Hepatocyte (in vitro differentiated cells): ENCODE measurements around the gene SH2D3C. TPM values are rescaled to one million over a fixed set of nuclear protein-coding genes. Genes with fewer than 3 reads are reported as not detected.

Source experiments
- DNase-seq: peaks from one replicate; pipeline ENCODE4 v3.0.0-alpha.2; 2016; ENCODE audit warnings: low spot score
- H2AFZ ChIP-seq: fragments of 200-600 bp; sonication (generic); 2 replicates; pipeline ENCODE4 v1.6.0; 2016; ENCODE audit warnings: antibody characterized with exemption, mild to moderate bottlenecking
- H3K27ac ChIP-seq: fragments of 200-600 bp; sonication (generic); 2 replicates; pipeline ENCODE4 v1.5.1; 2016; ENCODE audit warnings: mild to moderate bottlenecking
- H3K27me3 ChIP-seq: fragments of 200-600 bp; sonication (generic); 2 replicates; pipeline ENCODE4 v1.6.1; 2016
- H3K36me3 ChIP-seq: fragments of 200-600 bp; sonication (generic); replicated peaks from 2 replicates; pipeline ENCODE4 v1.5.1; 2016; ENCODE audit warnings: low read depth; ENCODE audit not compliant: insufficient read depth
- H3K4me1 ChIP-seq: fragments of 200-600 bp; sonication (generic); 2 replicates; pipeline ENCODE4 v1.5.1; 2016; ENCODE audit warnings: mild to moderate bottlenecking, moderate library complexity; ENCODE audit not compliant: insufficient read depth
- H3K4me2 ChIP-seq: fragments of 200-600 bp; sonication (generic); 2 replicates; pipeline ENCODE4 v1.6.0; 2016
- H3K4me3 ChIP-seq: fragments of 200-600 bp; sonication (generic); 2 replicates; pipeline ENCODE4 v1.5.1; 2016; ENCODE audit warnings: mild to moderate bottlenecking
- H3K79me2 ChIP-seq: fragments of 200-600 bp; sonication (generic); 2 replicates; pipeline ENCODE4 v1.6.0; 2017; ENCODE audit warnings: mild to moderate bottlenecking
- H3K9me2 ChIP-seq: fragments of 200-600 bp; sonication (generic); replicated peaks from 2 replicates; pipeline ENCODE4 v1.6.0; 2017; ENCODE audit warnings: mild to moderate bottlenecking; ENCODE audit not compliant: insufficient read depth
- H3K9me3 ChIP-seq: fragments of 200-600 bp; sonication (generic); 2 replicates; pipeline ENCODE4 v1.5.1; 2016; ENCODE audit warnings: low read depth, mild to moderate bottlenecking
- H4K20me1 ChIP-seq: fragments of 200-600 bp; sonication (generic); 2 replicates; pipeline ENCODE4 v1.6.0; 2016; ENCODE audit warnings: mild to moderate bottlenecking; ENCODE audit not compliant: insufficient read depth, poor library complexity, severe bottlenecking
- EZH2 ChIP-seq: fragments of 200-600 bp; sonication (generic); IDR thresholded peaks from 2 replicates; pipeline ENCODE4 v1.6.1; 2016; ENCODE audit warnings: antibody characterized with exemption, mild to moderate bottlenecking, borderline replicate concordance
- EZH2phosphoT487 ChIP-seq: fragments of 200-600 bp; sonication (generic); IDR thresholded peaks from one replicate; pipeline ENCODE4 v1.6.1; 2018; ENCODE audit warnings: antibody characterized with exemption, mild to moderate bottlenecking, low read depth, moderate library complexity; ENCODE audit not compliant: unreplicated experiment, severe bottlenecking
- WGBS: methylation state at CpG from one replicate; pipeline ENCODE4 v1.1.6; 2016; ENCODE audit warnings: low lambda C conversion rate; ENCODE audit errors: missing lambda C conversion rate; 5-methylcytosine and 5-hydroxymethylcytosine counted together
- polyA plus RNA-seq: library from polyadenylated mRNA; unstranded; fragments of >200 nt; fragmentation: Nextera tagmentation; extraction: Ambion mirVana; gene quantifications from 2 replicates; pipeline ENCODE4 v1.2.1, GENCODE V29; 2016
- total RNA-seq: library from RNA; depleted of rRNA; stranded (reverse); fragments of >200 nt; gene quantifications from 2 replicates; pipeline ENCODE4 v1.2.3, GENCODE V29; 2014
- TF ChIP-seq, protein P1 (sequence below): fragments of 200-600 bp; sonication (generic); IDR thresholded peaks from 2 replicates; pipeline ENCODE4 v1.5.1; 2016; ENCODE audit warnings: antibody characterized with exemption, mild to moderate bottlenecking; ENCODE audit not compliant: poor library complexity

The SH2D3C gene
- total and polyA plus RNA-seq, 2 experiments from 2014 or later, result 0.23 to 0.89 TPM

DNA sequence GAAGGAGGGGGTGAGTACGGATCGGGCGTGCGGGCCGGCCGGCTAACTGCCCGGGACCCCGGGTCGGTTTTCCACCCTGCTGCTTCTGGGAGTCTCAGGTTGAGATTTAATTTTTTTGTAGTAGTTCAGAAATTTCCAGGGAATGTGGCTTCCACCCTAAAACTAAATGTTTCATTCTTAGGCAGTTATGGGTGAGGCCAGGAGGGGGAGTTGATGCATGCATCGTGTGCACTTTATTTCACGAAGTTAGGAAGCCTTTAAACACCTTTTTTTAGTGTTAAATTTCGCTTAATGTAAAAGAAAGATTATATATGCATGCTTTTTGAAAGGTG is 8.3 kb upstream of the SH2D3C start:
- Histone ChIP-seq H3K79me2 (peaks cover 45% of the 10 kb centered on the region), H4K20me1 (peaks cover 50% of the 10 kb centered on the region), H3K4me3 (peak overlapping the region; percentile 100), H3K27ac (peak overlapping the region; percentile 100), H3K9me3 (no peaks in the 10 kb centered on the region), H3K9me2 (no peaks in the 10 kb centered on the region), H2AFZ (no peak overlapping the region), H3K27me3 (no peaks in the 10 kb centered on the region), H3K36me3 (peaks cover 3% of the 10 kb centered on the region), H3K4me2 (peak overlapping the region; percentile 87), H3K4me1 (peaks cover 8% of the 10 kb centered on the region)
- 3% methylated on average over 12 of the region's 12 CpGs for WGBS
- no peak for TF ChIP-seq EZH2
- TF ChIP-seq EZH2phosphoT487, result no peak
- TF ChIP-seq, protein P1, sequence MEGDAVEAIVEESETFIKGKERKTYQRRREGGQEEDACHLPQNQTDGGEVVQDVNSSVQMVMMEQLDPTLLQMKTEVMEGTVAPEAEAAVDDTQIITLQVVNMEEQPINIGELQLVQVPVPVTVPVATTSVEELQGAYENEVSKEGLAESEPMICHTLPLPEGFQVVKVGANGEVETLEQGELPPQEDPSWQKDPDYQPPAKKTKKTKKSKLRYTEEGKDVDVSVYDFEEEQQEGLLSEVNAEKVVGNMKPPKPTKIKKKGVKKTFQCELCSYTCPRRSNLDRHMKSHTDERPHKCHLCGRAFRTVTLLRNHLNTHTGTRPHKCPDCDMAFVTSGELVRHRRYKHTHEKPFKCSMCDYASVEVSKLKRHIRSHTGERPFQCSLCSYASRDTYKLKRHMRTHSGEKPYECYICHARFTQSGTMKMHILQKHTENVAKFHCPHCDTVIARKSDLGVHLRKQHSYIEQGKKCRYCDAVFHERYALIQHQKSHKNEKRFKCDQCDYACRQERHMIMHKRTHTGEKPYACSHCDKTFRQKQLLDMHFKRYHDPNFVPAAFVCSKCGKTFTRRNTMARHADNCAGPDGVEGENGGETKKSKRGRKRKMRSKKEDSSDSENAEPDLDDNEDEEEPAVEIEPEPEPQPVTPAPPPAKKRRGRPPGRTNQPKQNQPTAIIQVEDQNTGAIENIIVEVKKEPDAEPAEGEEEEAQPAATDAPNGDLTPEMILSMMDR, result peak; percentile 47
- DNase-seq, result no peak

DNA sequence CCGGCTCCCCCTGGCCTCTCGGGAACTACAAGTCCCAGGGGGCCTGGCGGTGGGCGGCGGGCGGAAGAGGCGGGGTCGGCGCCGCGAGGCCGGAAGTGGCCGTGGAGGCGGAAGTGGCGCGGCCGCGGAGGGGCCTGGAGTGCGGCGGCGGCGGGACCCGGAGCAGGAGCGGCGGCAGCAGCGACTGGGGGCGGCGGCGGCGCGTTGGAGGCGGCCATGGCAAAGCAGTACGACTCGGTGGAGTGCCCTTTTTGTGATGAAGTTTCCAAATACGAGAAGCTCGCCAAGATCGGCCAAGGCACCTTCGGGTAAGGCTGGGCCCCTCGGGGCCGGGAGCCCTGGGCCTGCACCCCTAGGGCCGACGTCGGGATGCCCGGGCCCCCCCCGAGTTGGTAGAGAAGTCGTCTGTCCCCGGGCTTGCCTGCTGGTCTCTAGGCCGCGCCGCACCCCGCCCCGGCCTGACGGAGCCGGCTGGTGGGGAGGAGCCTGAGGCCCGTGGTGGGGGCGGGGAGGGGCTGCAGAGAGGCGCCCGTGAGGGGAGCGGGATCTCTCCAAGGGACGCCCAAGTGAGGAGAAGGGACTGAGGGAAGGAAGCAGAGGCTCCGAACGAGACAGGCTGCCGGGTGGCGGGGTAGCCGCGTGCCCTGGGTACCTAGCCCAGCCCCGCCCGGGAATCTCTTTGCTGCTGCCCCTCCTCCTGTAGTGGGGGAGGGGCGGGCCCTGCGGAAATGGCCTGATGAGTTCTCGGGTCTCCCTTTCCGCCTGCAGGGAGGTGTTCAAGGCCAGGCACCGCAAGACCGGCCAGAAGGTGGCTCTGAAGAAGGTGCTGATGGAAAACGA is 7.7 kb upstream of the SH2D3C start, which contains the start of gene CDK9:
Gene CDK9, plus strand, starts transcription at position 102 of the 840 bp plus-strand sequence. Its CDS starts 115 bp downstream, at position 217.
- WGBS, result 1% methylated on average over 39 of the region's 75 CpGs
- TF ChIP-seq, protein P1, result no peak
- TF ChIP-seq EZH2phosphoT487 (no peak), EZH2 (no peak)
- peak within 1 kb of the TSS; percentile 100 for H3K4me3 ChIP-seq
- peak within 1 kb of the TSS; percentile 87 for H3K4me2 ChIP-seq
- peaks cover 45% of the 10 kb centered on the region for H3K79me2 ChIP-seq
- H4K20me1 ChIP-seq, result peaks cover 45% of the 10 kb centered on the region
- H3K27ac ChIP-seq, result peak within 1 kb of the TSS; percentile 100
- DNase-seq, result peak; percentile 96
- no peaks in the 10 kb centered on the region for H3K9me2 ChIP-seq
- peaks cover 8% of the 10 kb centered on the region for H3K4me1 ChIP-seq
- peak within 1 kb of the TSS; percentile 82 for H2AFZ ChIP-seq
- no peaks in the 10 kb centered on the region for H3K27me3 ChIP-seq
- peaks cover 3% of the 10 kb centered on the region for H3K36me3 ChIP-seq
- H3K9me3 ChIP-seq, result no peaks in the 10 kb centered on the region

DNA sequence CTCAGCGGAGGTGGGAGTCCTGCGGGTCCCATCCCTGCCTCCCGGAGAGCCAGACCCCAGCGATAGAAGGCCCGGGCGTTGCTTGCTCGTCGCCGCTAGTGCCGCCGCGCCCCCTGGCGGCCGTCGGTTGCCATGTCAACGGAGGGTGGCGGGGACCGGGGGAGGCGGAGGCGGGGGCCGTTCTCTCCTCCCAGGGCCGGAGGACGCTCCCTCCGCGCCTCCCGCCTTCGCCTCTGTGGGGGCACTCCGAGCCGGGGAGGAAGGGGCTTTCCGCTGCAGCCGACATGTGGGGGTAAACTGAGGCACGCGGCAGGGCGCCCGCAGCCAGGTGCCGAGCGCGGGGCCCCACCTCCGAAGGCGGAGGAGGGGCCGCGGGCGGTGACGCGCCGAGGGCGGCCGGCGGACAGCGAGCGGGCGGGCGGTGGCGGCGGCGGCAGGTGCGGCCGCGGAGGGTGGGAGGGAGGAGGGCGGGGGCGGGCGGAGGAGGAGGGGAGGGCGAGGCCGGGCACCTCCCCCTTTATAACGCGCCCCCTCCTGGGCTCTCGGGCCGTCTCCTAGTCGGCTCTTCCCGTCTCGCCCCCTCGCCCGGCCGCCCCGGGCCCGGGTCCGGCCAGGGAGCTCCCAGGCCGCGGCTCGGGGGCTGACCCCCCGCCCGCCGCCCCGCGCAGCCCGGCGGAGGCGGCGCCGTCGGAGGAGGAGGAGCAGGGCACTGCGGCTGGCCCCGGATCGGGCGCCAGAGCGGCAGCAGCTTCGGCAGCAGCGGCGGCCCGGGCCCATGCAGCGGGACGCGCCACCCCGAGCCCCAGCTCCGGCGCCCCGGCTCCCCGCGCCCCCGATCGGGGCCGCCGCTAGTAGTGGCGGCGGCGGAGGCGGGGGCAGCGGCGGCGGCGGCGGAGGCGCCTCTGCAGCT is 6.8 kb upstream of the SH2D3C start:
- 1% methylated on average over 37 of the region's 123 CpGs for WGBS
- TF ChIP-seq, protein P1, result peak; percentile 96
- no peak for TF ChIP-seq EZH2phosphoT487
- peak; percentile 91 for DNase-seq

More for the DNA sequence above, 6.8 kb upstream of the SH2D3C start:
- H4K20me1 ChIP-seq, result peaks cover 38% of the 10 kb centered on the region
- H3K27me3 ChIP-seq, result no peaks in the 10 kb centered on the region
- H3K4me1 ChIP-seq, result peaks cover 8% of the 10 kb centered on the region
- peak overlapping the region; percentile 82 for H2AFZ ChIP-seq
- H3K9me2 ChIP-seq, result no peaks in the 10 kb centered on the region
- H3K36me3 ChIP-seq, result peaks cover 3% of the 10 kb centered on the region
- peak overlapping the region; percentile 80 for H3K4me2 ChIP-seq
- H3K27ac ChIP-seq, result peak overlapping the region; percentile 100
- no peaks in the 10 kb centered on the region for H3K9me3 ChIP-seq
- H3K4me3 ChIP-seq, result peak overlapping the region; percentile 100
- peaks cover 42% of the 10 kb centered on the region for H3K79me2 ChIP-seq
